Airway epithelial cell (primary cell): ENCODE measurements around the gene DYSF. TPM values are rescaled to one million over a fixed set of nuclear protein-coding genes. Genes with fewer than 3 reads are reported as not detected.

Source experiments
- total RNA-seq: library from RNA; depleted of rRNA; stranded (reverse); fragments of >200 nt; gene quantifications from 2 replicates; pipeline ENCODE4 v1.2.3, GENCODE V29; 2015

The DYSF gene
- total RNA-seq: 7.0 and 7.2 TPM in 2 replicates

GRCh38 chr2:71453404-71454220 is at the start of gene DYSF:
Gene DYSF, plus strand, starts transcription at chr2:71453561.

Other genes starting within 250 kb of the DYSF start
- 5.0 and 5.9 TPM in 2 replicates for gene PAIP2B, start 226.5 kb upstream of the DYSF start, total RNA-seq
- gene ZNF638, start 121.8 kb upstream of the DYSF start, total RNA-seq: 36.4 and 55.8 TPM in 2 replicates